GM21786 (cell line): ENCODE results near the gene TAF5.
"Not testable (repeated sequence)": the region's sequence is repeated elsewhere in the genome, so short reads cannot be mapped to it uniquely, and the experiment has no call there.

Source experiments
- ATAC-seq: cut with Tn5 transposase; IDR thresholded peaks from one replicate; pipeline ENCODE4 v1.9.1; 2021; ENCODE audit not compliant: unreplicated experiment

TAF5 gene

DNA sequence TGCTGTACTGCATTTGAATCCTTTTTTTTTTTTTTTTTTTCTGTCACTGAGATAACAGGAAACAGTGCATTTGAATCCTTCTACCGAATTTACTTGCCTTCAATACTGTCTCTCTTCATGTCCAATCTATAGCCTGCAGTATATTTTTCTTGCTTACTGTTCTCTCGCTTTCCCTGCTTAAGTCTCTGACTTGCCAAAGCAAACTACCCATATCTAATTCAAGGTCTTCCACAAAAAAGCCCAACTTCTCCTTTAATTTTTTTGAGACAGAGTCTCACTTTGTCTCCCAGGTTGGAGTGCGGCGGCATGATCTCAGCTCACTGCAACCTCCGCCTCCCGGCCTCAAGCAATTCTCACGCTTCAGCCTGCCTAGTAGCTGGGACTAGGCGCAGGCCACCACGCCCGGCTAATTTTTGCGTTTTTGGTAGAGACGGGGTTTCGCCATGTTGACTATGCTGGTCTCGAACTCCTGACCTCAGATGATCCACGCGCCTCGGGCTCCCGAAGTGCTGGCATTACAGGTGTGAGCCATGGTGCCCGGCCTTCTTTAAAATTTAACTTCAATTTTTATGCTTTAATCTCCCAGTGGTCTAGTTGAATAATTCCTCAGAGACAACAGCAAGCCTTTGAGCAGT is 29.5 kb downstream of the TAF5 start:
- ATAC-seq: no peak

DNA sequence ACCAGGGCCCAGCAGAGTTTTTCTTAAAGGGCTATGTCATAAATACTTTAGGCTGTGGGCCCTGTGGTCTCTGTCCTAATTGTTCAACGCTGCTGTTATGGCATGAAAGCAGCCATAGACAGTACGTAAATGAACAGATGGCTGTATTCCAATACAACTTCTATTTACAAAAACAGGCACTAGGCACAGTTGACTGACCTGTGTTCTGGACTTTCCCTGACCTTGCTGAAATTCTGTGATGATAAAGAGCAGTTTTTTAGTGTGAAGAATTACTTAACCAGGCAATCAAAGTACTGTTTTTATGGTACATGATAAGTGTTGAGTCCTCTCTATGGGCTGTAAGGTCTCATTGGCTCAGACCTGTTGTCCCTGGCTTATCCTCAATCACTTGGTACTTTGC is 45.8 kb downstream of the TAF5 start:
- ATAC-seq: no peak

GRCh38 chr10:103415581-103415980 is 47.8 kb downstream of the TAF5 start:
- ATAC-seq: no peak

DNA sequence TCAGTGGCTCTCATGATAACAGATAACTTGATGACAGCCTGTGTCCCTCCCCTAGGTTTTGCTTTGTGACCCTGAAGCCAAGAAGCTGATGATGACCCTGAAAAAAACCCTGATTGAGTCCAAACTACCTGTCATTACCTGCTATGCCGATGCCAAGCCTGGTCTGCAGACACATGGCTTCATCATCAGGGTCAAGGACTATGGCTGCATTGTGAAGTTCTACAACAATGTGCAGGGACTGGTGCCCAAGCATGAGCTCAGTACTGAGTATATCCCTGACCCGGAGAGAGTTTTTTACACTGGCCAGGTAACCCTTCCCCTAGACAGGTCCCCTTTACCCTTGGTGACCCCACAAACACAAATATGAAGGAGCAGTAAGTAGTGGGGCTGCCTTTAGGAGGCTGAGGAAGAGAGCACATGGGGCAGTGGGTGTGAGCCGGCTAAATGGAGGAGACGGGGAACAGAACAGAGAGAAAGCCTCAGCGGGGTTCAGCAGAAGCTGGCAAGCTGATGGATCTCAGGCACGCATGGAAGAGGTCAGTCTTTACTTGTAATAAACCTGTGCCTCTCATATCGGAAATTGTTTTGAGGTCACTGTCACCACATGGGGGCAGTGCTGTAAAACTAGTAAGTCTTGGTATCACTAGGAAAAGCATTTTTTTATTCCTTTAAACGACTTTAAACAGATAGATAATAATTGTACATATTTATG is 48.8 kb downstream of the TAF5 start:
- no peak for ATAC-seq

DNA sequence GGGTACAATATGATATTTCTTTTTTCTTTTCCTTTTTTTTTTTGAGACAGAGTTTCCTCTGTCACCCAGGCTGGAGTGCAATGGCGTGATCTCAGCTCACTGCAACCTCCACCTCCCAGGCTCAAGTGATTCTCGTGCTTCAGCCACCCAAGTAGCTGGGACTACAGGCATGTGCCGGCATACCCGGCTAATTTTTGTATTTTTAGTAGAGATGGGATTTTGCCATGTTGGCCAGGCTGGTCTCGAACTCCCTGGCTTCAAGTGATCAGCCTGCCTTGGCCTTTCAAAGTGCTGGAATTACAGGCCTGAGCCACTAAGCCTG is 49.3 kb downstream of the TAF5 start:
- ATAC-seq: not testable (repeated sequence)

GRCh38 chr10:103417601-103418000 is 49.8 kb downstream of the TAF5 start:
- ATAC-seq: no peak

DNA sequence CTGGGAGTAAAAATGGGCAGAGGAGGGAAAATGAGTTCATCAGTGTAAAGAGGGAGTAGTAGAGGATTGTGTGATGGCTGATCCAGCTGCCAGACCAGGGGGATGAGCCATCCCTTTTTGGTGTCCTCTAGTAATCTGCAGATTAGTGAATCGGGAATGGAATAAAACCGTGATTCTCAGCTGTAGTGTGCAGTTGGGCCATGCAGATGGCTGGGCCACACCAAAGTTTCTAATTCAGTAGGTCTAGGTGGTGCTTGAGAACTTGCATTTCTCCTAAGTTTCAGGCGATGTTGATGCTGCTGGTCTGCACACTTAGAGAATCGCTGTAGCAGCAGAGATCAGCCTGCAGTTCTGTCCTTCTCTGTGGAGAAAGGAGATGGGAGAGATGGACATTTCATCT is 51.3 kb downstream of the TAF5 start:
- no peak for ATAC-seq

DNA sequence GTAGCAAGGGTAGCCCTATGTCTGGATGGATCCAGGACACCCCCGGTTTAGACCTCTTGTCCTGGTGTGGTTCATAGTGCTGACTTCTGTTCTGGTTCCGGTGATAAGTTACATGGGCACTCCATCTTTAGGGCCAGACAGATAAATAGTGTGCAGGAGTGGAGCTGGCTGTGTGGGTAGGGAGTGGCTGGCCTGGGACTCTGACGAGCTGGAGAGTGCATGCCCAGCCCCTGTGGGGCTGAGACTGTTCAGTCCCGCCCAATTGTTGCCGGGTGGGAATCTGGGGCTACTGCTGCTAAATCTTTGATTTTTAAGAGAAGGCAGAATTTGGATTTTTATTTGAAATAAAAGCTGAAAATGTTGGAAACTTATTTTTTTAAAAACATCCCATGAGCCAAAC is 56.0 kb downstream of the TAF5 start:
- ATAC-seq: no peak

DNA sequence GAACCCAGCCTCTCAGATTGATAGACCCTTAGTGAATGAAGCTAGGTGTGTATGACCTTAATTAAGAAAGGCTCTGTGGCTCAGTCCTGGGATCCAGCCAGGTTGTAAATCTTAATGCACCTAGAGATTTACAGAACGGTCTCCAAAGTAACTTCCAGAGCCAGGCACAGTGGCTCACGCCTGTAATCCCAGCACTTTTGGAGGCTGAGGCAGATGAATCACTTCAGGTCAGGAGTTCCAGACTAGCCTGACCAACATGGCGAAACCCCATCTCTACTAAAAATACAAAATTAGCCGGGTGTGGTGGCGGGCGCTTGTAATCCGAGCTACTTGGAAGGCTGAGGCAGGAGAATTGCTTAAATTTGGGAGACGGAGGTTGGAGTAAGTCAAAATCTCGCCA is 60.1 kb downstream of the TAF5 start:
- no peak for ATAC-seq

DNA sequence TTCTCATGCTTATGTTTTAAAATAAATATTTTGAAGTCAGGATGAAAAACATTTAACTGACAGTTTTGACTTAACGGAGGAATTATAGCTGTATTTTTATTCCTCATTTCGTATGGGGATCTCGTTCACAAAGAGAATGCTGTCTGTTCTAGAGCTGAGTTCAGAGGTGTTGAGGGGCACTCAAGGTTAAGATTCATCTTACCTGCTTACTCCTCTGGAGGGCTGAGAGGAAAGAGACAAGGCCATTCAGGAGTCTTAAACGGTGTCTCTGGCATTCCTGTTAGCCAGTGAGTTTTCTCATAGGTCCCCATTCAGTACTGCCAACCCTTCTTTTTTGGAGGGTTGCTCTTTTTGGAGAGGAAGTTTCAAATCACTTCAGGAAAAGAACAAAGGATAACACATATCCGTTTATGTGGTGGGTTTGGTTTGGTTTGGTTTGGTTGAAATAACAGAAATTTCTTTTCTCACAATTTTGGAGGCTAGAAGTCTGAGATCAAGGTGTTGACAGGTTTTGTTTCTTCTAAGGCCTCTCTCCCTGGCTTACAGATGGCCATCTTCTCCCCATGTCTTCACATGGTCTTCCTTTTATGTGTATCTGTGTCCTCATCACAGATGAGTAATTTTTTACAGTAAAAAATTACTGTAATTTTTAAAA is 61.3 kb downstream of the TAF5 start:
- no peak for ATAC-seq

- no peak for ATAC-seq
Observed at GRCh38 chr10:103429647-103430046, 61.9 kb downstream of the TAF5 start.

- no peak for ATAC-seq
Observed at GRCh38 chr10:103431902-103432301, 64.1 kb downstream of the TAF5 start.

GRCh38 chr10:103433858-103434257 is 66.1 kb downstream of the TAF5 start:
- ATAC-seq: no peak
